HG03159 (cell line): Measurements from ENCODE around the gene POLD3.
"Not testable (repeated sequence)": the region's sequence is repeated elsewhere in the genome, so short reads cannot be mapped to it uniquely, and the experiment has no call there.

Experiments used
- ATAC-seq: cut with Tn5 transposase; IDR thresholded peaks from one replicate; pipeline ENCODE4 v1.9.1; 2021; ENCODE audit warnings: mild to moderate bottlenecking, moderate library complexity; ENCODE audit not compliant: unreplicated experiment

The POLD3 gene

DNA sequence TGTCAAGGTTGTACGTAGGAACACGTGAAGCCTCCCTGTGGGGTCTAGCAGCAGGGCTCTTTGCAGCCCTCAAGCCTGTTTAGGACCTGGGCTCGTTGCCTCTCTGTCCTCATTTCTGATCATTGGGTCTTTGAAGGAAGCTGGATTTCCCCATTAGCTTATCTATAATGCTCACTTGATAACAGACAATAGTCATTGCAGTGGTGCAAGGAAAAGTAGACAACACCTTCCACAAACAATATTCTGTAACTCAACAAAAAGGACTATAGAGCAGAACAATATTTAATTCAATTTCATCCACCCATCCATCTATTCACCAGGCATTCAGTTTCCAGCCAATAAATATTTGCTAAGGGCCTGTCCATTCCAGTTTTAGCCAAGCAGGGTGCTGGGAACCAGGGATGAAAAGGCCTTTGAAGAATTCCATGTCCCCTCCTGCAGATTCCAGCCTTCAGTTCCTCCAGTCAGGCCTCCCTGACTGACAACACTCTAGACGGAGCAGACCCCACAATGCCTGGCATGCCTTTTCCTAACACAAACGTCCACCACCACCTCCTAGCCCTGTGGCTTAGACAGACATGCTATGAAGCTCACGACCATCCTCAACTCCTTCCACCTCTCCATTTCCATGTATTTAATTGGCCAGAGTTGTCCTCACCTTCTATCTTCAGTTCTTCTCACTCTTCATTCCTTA is 12.7 kb upstream of the POLD3 start:
- ATAC-seq, result no peak

GRCh38 chr11:74581954-74582547 is 10.3 kb upstream of the POLD3 start:
- ATAC-seq, result no peak

GRCh38 chr11:74583024-74583624 is 9.3 kb upstream of the POLD3 start:
- no peak for ATAC-seq

DNA sequence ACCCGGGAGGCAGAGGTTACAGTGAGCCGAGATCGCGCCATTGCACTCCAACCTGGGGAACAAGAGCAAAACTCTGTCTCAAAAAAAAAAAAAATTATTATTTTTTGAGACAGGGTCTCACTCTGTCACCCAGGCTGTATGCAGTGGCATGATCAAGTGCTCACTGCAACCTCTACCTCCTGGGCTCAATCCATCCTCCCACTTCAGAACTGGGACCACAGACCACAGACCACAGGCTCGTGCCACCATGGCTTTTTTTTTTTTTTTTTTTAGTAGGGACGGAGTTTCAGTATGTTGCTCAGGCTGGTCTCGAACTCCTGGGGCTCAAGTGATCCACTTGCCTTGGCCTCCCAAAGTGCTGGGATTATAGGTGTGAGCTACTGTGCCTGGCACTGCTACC is 1.9 kb upstream of the POLD3 start:
- ATAC-seq, result not testable (repeated sequence)

DNA sequence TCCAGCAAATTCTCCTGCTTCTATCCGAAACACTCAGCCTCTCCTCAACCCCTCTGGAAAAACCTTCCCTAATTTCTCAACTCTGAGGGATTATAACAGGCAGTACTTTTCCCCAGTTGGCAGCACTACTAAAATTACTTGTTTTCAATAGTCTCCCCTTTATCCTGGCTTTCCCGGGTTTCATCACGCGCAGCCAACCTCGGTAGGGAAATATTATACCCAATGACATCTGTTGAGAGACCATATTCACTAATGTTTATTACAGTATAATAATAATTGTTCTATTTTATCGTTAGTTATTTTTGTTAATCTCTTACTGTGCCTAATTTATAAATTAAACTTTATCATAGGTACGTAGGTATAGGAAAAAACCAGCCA is 330 bp upstream of the POLD3 start:
- peak; percentile 11 for ATAC-seq

DNA sequence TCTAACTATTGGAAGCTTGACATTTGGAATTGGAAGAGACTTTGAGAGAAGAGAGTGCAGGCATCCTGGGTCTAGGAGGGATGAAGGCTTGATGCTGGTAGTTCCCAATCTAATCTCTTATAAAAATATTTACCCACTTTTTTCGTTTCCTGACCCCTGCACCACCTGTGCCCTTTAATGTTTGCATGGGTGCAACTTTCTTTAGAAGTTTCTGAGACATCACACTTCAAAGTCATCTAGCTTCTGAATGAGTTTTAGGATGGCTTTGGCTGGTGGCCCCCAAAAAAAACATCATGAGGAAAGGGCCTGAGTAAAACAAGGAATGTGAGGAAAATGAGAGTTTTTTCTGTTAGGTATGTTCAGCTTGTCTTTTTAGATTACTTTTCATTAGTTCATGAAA is 1.1 kb downstream of the POLD3 start:
- ATAC-seq, result no peak

DNA sequence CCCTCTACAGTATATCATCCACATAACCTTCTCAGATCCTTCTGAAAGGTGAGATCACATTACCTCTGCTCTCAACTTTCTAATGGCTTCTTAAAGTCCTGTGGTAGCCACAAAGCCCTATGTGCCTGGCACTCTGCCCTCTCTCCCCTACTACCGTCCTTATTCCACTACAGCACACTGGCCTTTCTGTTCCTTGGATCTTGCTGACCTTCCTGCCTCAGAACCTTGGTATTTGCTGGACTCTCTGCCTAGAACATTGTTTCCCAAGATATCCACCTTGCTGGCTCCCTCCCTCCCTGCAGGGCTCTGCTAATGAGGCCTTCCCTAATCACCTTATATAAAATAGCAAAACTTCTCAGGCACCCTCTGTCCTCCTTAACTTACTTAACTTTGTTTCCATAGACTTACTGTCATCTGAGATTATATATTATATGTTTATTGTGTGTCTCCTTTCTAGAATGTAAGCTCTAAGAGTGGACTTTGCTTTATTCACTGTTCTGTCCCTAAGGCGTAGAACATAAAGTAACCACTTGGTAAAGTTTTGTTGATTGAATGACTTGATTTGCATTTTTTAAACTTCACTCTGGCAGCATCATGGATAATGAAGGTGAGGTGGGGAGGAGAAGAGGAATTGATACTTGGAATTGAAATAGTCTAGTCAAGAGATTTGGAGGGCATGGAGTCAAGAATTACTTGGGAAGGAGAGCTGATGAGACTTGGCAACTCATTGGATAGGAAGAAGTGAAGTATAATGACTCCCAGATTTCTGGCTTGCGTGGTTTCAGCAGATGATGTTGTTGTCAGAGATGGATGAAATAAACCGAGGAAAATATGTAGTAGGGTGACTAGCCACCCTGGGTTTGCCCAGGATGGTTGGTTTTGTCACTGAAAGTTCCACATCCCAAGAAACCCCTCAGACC is 10.5 kb downstream of the POLD3 start:
- ATAC-seq, result no peak

DNA sequence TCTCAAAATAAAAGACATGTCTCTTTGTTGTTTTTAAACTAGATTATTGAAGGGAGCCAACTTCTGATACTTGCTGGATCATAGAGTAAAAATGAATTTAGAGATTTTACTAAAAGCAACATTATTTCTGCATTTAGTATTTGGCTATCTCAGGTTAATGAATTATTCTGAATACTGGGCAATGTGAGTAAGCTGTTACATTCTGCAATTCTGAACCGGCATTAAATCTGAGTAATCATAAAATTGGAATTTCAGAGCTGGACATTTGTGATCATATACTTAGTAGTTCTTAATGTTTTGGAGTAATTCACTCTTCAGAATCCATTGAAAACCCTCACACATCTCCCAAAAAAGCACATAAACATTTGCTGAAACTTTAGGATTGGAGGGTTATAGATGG is 11.5 kb downstream of the POLD3 start:
- ATAC-seq, result no peak

DNA sequence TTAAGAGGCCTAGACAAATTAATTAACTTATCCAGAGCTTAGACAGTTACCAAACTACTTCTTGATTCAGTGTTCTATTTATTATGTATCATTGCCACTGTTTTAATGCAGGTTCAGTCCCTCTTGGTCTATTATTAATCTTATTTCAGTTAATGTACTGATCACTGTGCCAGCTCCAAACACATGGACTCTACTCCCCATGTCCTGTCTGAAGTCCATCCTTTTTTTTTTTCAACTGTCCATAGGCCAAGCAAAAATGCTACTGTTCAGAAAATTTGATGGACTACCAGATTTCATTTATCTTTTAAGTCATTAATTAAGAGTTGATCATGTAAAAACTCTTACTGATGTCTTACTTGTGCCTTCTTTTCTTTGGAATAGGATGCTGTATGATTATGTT is 11.9 kb downstream of the POLD3 start:
- ATAC-seq, result no peak

- ATAC-seq, result no peak
Measured at GRCh38 chr11:74605403-74605802, 13.0 kb downstream of the POLD3 start.

DNA sequence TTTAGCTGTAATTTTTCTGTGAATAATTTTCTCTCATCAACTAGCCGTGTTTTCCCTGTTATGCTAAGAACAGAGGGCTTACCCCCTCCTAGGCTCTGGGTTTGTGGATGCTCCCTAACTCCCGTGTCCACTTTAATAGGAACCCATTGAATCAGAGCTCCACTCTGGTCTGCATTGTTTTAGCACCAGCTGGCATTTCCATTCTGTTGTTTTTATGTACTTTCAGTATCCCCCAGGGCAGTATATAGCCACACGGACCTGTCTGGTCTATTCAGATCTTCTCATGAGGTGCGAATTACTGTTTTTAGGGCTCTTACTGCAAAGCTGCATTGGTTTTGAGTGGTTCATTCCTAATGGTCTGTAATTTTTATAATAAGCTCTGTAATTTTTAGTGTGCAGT is 16.0 kb downstream of the POLD3 start:
- no peak for ATAC-seq

DNA sequence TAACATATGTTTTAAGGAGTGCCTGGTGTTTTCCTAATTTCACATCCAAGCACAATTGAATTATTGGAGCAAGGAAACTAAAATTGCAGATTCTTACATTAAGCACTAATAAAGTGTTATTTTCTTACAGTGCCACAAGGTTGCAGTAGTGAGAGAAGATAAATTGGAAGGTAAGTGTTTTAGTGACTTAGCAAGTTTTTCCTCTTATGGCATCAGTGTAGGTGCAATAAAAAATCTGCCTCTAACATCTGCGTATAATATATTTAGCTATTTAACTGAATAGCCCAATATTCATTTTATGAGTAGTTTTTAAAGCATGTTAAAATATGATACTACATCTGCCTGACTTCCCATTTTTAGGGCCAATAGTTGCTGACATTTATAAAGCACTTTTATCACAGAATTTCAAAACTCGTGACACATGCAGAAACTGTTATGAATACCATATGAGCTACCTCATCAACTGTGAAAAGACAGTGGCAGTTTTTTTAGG is 19.0 kb downstream of the POLD3 start:
- no peak for ATAC-seq

GRCh38 chr11:74612877-74613276 is 20.5 kb downstream of the POLD3 start:
- ATAC-seq, result no peak

DNA sequence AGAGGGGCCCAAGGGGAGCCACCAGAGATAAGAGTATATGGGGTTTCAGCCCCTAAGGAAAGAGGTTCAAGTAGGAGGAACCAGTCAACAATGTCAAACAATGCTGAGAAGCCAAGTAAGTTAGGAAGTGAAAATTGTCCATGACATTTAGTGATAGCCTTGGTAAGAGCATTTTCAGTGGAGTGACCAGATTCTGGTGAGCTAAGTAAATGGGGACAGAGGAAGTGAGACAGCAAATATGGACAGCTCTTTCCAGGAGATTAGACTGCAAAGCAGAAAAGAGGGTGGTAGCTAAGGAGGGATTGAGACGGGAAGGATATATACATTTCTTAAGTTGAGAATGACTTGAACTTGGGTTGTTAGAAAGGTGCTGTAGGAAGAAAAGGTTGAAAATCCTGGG is 22.9 kb downstream of the POLD3 start:
- ATAC-seq, result no peak

DNA sequence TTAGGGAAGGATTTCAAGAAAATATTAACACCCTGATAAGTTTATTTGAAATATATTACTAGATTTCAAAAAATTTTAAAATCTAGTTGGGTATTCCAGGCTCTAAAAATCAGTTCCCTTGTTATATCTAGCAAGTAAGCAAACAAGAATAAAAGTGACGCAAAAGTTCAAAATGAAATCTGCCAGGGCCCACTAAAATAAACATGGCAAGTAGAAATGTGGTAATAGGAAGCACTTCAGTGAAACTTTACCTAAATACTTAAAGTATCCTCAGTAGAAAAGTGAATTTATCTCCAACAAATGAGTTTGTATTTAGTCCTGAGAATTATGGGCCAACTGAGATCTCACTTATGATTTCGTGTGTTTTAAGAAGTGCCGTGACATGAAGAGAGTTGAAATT is 23.6 kb downstream of the POLD3 start:
- ATAC-seq, result no peak

DNA sequence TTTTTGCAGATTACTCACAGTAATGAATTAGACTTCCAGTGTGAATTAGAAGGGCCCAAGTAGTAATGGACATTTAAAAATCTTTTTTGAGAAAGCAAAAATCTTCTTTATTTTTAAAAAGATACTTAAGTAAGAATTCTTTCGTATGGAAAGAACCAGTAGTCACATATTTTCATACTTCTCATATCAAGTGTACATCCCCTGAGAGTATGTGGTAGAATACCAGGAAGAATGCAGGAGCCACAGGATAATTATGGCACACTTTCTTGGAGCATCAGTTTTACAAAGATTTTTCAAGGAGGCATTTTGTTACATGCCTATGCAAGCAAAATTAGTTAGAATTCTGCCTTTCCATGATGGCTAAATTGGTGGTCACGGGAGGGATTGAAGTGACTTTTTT is 28.1 kb downstream of the POLD3 start:
- ATAC-seq, result no peak

- ATAC-seq, result no peak
Measured at GRCh38 chr11:74626130-74626529, 33.7 kb downstream of the POLD3 start.

GRCh38 chr11:74626604-74627003 is 34.2 kb downstream of the POLD3 start:
- ATAC-seq, result no peak

DNA sequence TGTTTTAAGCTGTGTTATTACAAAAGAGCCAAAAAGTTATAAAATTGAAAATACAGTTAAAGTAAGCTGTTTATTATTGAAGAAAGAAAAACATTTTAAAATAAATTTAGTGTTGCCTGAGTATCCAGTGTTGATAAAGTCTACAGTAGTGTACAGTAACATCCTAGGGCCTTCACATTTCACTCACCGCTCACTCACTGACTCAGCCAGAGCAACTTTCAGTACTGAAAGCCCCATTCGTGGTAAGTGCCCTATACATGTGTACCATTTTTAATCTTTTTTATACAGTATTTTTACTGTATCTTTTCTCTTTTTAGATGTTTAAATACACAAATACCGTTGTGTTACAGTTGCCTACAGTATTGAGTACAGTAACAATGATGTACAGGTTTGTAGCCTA is 35.0 kb downstream of the POLD3 start:
- no peak for ATAC-seq

- ATAC-seq, result no peak
Measured at GRCh38 chr11:74630043-74630442, 37.7 kb downstream of the POLD3 start.
